Heart left ventricle (tissue), 16 donors: ENCODE data around the gene CORO6. TPM values are rescaled to one million over a fixed set of nuclear protein-coding genes. Genes with fewer than 3 reads are reported as not detected.

Experiments used
- ATAC-seq, 4 donors: fragments of 200-7000 bp; cut with Tn5 transposase; one replicate each; pipeline ENCODE4 v1.9.1; 2020 to 2022; ENCODE audit warnings: moderate library complexity in 4 of 4, mild to moderate bottlenecking in 3 of 4, moderate number of reproducible peaks in 1 of 4
- DNase-seq, 5 donors: peaks; one replicate each; pipeline ENCODE4 v3.0.0-alpha.2; 2020
- H3K27ac ChIP-seq, 12 donors: fragments of 200-600 bp; sonication (generic) in 4 of 12; one replicate each; pipeline versions ENCODE4 v1.5.0 to v1.8.0; 2016 to 2022; ENCODE audit warnings: mild to moderate bottlenecking in 2 of 12
- H3K27me3 ChIP-seq, 9 donors: fragments of 200-600 bp; sonication (generic) in 2 of 9; one replicate each; pipeline versions ENCODE4 v1.5.1 to v1.8.0; 2016 to 2022; ENCODE audit warnings: mild to moderate bottlenecking in 3 of 9
- H3K36me3 ChIP-seq, 9 donors: fragments of 200-600 bp; sonication (generic) in 2 of 9; one replicate each; pipeline versions ENCODE4 v1.5.0 to v1.8.0; 2018 to 2022; ENCODE audit warnings: mild to moderate bottlenecking in 2 of 9
- H3K4me1 ChIP-seq, 12 donors: fragments of 200-600 bp; sonication (generic) in 4 of 12; one replicate each; pipeline versions ENCODE4 v1.5.0 to v1.8.0; 2016 to 2022; ENCODE audit warnings: mild to moderate bottlenecking in 3 of 12
- H3K4me3 ChIP-seq, 12 donors: fragments of 200-600 bp; sonication (generic) in 4 of 12; one replicate each; pipeline versions ENCODE4 v1.5.0 to v1.8.0; 2017 to 2022; ENCODE audit warnings: mild to moderate bottlenecking in 9 of 12, moderate library complexity in 4 of 12
- H3K9me3 ChIP-seq, 12 donors: fragments of 200-600 bp; sonication (generic) in 4 of 12; one replicate each; pipeline versions ENCODE4 v1.5.0 to v1.8.0; 2016 to 2022; ENCODE audit warnings: mild to moderate bottlenecking in 1 of 12
- POLR2A ChIP-seq, 2 donors: fragments of 450-650 bp; IDR thresholded peaks; one replicate each; pipeline ENCODE4 v1.6.1; 2017; ENCODE audit warnings: antibody characterized with exemption in 2 of 2, mild to moderate bottlenecking in 2 of 2, moderate library complexity in 2 of 2
- WGBS, 4 donors: extraction: QIAGEN DNeasy Blood & Tissue Kit in 2 of 4; methylation state at CpG; one replicate each; pipeline versions ENCODE4 v1.1.5 to v1.1.7; 2013 to 2018; 5-methylcytosine and 5-hydroxymethylcytosine counted together
- intact Hi-C, 10 donors: fragments of 100-400 bp; cut with DNase I; formaldehyde crosslinking; loops; one replicate each; pipeline versions ENCODE4 v1.11.1 to v1.14.2; 2022
- polyA plus RNA-seq, 2 donors: library from polyadenylated mRNA; stranded (reverse); fragments of 200-250 nt; gene quantifications; one replicate each; pipeline ENCODE4 v1.2.3, GENCODE V29; 2013
- total RNA-seq, 9 donors: library from RNA; depleted of rRNA in 2 of 9; stranded (reverse); fragments of >200 nt in 2 of 9; fragmentation: NEBNext Ultra II Directional in 3 of 9; extraction: Animal tissue kit (Norgen Biotek cat#: 25700) in 3 of 9; gene quantifications; one replicate each; pipeline versions ENCODE4 v1.1.0 to v1.2.4, GENCODE V29; 2016 to 2023
- TF ChIP-seq, protein P1 (sequence below), 12 donors: fragments of 200-600 bp; sonication (generic) in 4 of 12; IDR thresholded peaks; one replicate each; pipeline versions ENCODE4 v1.5.0 to v1.8.0; 2018 to 2022; ENCODE audit warnings: antibody characterized with exemption in 12 of 12, mild to moderate bottlenecking in 5 of 12
- donor health status: ischemic (EF 13 %, LVEDD 7.1; RV severe dilation, severe dysfunction).
- donor health status: healthy with polysubstance abuse.
- donor health status: DM: no; HTN: yes; CAD: no.
- donor health status: DM: no; HTN: no; CAD: no.
- donor health status: ischemic (EF 25% LVEDD 6.9; RV normal size, moderate dysfunction).
- donor health status: ischemic (EF 25% LVEDD 5.7; RV mildly dilated, moderate dysfunction).
- donor health status: healthy.
- donor health status: DM: yes; HTN: yes; CAD: no.
- donor health status: ischemic (EF 35%, LVEDD 5.7; RV mildly dilated, moderate dysfunction).
- donor health status: nonischemic (EF 11% LVEDD 7.7; RV severe dilation, severe dysfunction).
- donor health status: DM: yes; HTN: yes; CAD: no.
- donor health status: PGD.
- donor health status: ischemic (EF 29% LVEDD 5.4; RV normal size, mild dysfunction).
- donor health status: nonischemic (EF 23%, LVEDD 6.1; RV moderate dilation, normal function).

Gene CORO6
- total and polyA plus RNA-seq, 11 donors = 50.7 to 115 (median 95.5) TPM

GRCh38 chr17:29578626-29579485, 43.9 kb downstream of the CORO6 start:
- Histone ChIP-seq H3K27ac (no peak overlapping the region), H3K9me3 (no peaks in the 10 kb centered on the region), H3K27me3 (no peaks in the 10 kb centered on the region), H3K4me1 (peaks cover 0 to 30% (median 11%) of the 10 kb centered on the region in 12 donors), H3K36me3 (peaks cover 0 to 94% (median 84%) of the 10 kb centered on the region in 9 donors), H3K4me3 (no peak overlapping the region)
- ATAC-seq = no peak
- 89 to 95% (median 92%) methylated on average over 13 to 14 of the region's 14 CpGs for WGBS, 4 donors
- TF ChIP-seq, protein P1, sequence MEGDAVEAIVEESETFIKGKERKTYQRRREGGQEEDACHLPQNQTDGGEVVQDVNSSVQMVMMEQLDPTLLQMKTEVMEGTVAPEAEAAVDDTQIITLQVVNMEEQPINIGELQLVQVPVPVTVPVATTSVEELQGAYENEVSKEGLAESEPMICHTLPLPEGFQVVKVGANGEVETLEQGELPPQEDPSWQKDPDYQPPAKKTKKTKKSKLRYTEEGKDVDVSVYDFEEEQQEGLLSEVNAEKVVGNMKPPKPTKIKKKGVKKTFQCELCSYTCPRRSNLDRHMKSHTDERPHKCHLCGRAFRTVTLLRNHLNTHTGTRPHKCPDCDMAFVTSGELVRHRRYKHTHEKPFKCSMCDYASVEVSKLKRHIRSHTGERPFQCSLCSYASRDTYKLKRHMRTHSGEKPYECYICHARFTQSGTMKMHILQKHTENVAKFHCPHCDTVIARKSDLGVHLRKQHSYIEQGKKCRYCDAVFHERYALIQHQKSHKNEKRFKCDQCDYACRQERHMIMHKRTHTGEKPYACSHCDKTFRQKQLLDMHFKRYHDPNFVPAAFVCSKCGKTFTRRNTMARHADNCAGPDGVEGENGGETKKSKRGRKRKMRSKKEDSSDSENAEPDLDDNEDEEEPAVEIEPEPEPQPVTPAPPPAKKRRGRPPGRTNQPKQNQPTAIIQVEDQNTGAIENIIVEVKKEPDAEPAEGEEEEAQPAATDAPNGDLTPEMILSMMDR (IDR thresholded peaks at IDR 0.05) = no peak
- no peak for TF ChIP-seq POLR2A (IDR thresholded peaks at IDR 0.05)
- intact Hi-C loops = loop anchor here in 3 of 10 donors (2.0 to 10.0 kb wide), 3 partner anchors 32 to 516 kb away; no protein-coding TSS in a partner anchor
- DNase-seq = peak in 3 of 5 donors; percentile 4 to 29 (median 18)

DNA sequence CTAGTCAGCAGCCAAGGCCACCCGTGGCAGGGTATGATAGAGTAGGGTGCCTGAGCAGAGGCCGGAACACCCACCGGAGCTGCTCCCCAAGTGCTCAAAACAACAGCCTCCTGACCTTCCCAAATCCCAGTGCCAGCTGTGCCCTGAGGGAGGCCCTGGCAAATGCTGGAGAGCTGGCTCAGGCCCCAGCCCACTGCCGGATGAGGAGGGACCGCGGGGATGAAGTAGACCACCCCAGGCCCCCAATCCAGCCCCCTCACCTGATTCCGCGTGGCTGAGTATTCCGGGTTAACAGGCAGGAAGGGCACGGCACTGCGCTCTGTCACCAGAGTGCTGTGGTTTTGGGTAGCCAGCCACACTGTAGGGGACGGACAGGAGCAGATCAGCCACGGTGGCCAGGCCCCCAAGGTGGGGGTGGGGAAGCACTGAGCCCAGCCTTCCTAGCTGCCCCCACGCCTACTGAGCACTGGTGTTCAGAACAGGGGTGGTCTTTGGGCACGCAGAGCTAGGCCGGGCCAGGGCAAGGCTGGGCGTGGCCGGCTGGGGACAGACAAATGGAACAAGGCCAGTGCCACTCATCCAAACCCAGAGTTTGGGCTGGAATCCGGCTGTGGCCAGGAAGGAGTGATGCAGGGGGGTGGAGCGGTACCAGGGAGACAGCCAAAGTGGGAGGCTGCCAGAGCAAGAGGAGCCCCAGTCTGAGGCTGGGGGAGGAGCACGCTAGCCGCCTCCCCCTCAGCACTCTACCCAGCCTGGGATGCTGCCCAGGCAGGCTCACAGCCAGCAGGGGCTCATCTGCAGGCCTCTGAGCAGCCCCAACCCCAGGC, 45.1 kb downstream of the CORO6 start:
- H3K27me3 ChIP-seq = no peaks in the 10 kb centered on the region
- intact Hi-C loops = loop anchor here in 3 of 10 donors (2.0 to 10.0 kb wide), 3 partner anchors 33 to 517 kb away; no protein-coding TSS in a partner anchor
- H3K9me3 ChIP-seq = no peaks in the 10 kb centered on the region
- ATAC-seq (peak in 1 of 4 donors; percentile 2), DNase-seq (peak in 4 of 5 donors; percentile 21 to 53 (median 26))
- H3K4me3 ChIP-seq = no peak overlapping the region
- TF ChIP-seq, protein P1 (IDR thresholded peaks at IDR 0.05) = no peak
- no peak for TF ChIP-seq POLR2A (IDR thresholded peaks at IDR 0.05)
- H3K27ac ChIP-seq = peak overlapping the region in 1 of 12 donors; percentile 54
- H3K36me3 ChIP-seq = peaks cover 0 to 91% (median 85%) of the 10 kb centered on the region in 9 donors
- peaks cover 0 to 30% (median 13%) of the 10 kb centered on the region in 12 donors for H3K4me1 ChIP-seq
- WGBS, 4 donors = 73 to 85% (median 77%) methylated on average over 13 to 22 of the region's 22 CpGs

DNA sequence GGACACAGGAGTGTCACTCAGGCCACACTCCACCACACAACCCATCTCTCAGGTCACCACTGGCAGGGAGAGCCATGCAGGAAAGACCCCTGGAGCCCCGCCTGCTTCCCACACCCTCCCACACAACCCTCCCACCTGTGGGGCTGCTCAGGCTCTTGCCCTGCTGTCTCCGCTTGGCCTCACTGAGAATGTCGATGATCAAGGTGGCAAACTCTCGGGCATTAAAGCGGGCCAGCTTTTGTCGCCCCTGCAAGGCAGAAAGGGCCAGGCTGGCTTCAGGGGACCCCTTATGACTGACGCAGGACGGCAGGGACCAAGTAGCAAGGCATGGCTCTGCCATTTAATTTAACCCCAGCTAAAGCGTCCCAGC, 45.7 kb downstream of the CORO6 start:
- ATAC-seq (no peak), DNase-seq (peak in 2 of 5 donors; percentile 5 to 15)
- WGBS, 4 donors = 94 to 97% (median 96%) methylated on average over 9 of the region's 9 CpGs
- H3K4me3 ChIP-seq = no peak overlapping the region
- H3K36me3 ChIP-seq = peaks cover 0 to 85% (median 79%) of the 10 kb centered on the region in 9 donors
- no peaks in the 10 kb centered on the region for H3K27me3 ChIP-seq
- H3K9me3 ChIP-seq = no peaks in the 10 kb centered on the region
- H3K4me1 ChIP-seq = peaks cover 3 to 36% (median 19%) of the 10 kb centered on the region in 12 donors
- H3K27ac ChIP-seq = peak overlapping the region in 1 of 12 donors; percentile 54
- TF ChIP-seq POLR2A (IDR thresholded peaks at IDR 0.05) = no peak
- TF ChIP-seq, protein P1 (IDR thresholded peaks at IDR 0.05) = no peak
- intact Hi-C loops = loop anchor here in 2 of 10 donors (5.0 to 10.0 kb wide), 2 partner anchors 35 to 518 kb away; no protein-coding TSS in a partner anchor
